ENCODE measurements around the gene FNIP2.

Gene FNIP2

DNA sequence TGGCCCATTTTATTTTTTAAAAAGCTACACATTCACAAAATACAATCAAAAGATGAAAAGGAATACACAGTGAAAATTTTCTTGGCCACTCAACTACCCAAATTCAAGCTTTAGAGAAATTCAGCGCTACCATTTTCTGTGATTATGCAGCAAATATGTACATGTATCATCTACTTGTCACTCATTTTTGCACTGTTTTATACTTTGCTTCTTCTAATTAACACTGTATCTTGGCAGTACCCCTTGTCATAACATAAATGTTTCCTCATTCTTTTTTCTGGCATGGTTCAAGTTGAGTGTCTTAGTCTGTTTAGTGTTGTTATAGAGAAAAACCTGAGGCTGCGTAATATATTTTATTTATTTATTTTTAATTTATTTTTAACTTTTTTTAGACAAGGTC lies 30.0 kb upstream of the FNIP2 start (continued):
- no peak for TF ChIP-seq ZNF555 (tag by site-specific recombination; conservative IDR thresholded peaks at IDR 0.05)

DNA sequence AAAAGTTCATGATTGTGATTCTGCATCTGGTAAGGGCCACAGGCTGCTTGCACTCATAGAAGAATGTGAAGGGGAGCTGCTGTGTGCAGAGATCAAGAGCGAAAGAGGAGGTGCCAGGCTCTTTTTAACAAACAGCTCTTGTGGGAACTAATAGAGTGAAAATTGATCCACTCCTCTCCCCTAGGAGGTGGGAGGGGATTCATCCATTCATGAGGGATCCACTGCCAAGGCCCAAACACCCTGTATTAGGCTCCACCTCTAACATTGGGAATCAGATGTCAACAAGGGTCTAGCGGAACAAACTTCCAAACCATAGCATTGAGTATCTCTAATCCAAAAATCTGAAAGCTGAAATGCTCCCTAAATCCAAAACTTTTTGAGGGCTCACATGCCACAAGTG lies 29.2 kb upstream of the FNIP2 start:
- TF ChIP-seq YY1 (tag by site-specific recombination; IDR thresholded peaks at IDR 0.05) (no peak), SP2 (tag by site-specific recombination; IDR thresholded peaks at IDR 0.05) (no peak), PRDM1 (tag by site-specific recombination; IDR thresholded peaks at IDR 0.05) (no peak), ZNF768 (tag by site-specific recombination; IDR thresholded peaks at IDR 0.05) (no peak), ZNF426 (tag by site-specific recombination; IDR thresholded peaks at IDR 0.05) (no peak), ZBTB11 (tag by site-specific recombination; conservative IDR thresholded peaks at IDR 0.05; ENCODE audit: low read depth) (no peak), ZNF280C (tag by site-specific recombination; IDR thresholded peaks at IDR 0.05) (no peak), ZNF571 (tag by site-specific recombination; IDR thresholded peaks at IDR 0.05) (no peak), KLF8 (tag by site-specific recombination; IDR thresholded peaks at IDR 0.05) (no peak), ZNF529 (tag by site-specific recombination; IDR thresholded peaks at IDR 0.05; ENCODE audit: insufficient replicate concordance) (no peak), REST (tag by site-specific recombination; IDR thresholded peaks at IDR 0.05) (no peak), ZNF785 (tag by site-specific recombination; IDR thresholded peaks at IDR 0.05) (no peak)
- H3K4me1 ChIP-seq (ENCODE audit: control insufficient read depth, insufficient read depth, low read length) = no peaks in the 10 kb centered on the region
- H3K9me3 ChIP-seq (ENCODE audit: control insufficient read depth, insufficient read depth, low read depth, low read length) = no peaks in the 10 kb centered on the region
- no peak overlapping the region for H3K27ac ChIP-seq (ENCODE audit: extremely low read depth, low read depth, low read length)
- H3K4me3 ChIP-seq (ENCODE audit: low read depth, low read length) = no peak overlapping the region
- no peaks in the 10 kb centered on the region for H3K36me3 ChIP-seq (ENCODE audit: control insufficient read depth in 2 of 2, insufficient read depth in 1 of 2, low read length in 2 of 2)
- ChIA-PET POLR2A (no interaction called here), CTCF (interaction anchor here (0.6 kb wide), 1 partner anchor 170 kb away, joined by 3 read pairs; no protein-coding TSS in a partner anchor)

- Histone ChIP-seq H3K4me1 (ENCODE audit: control insufficient read depth, insufficient read depth, low read length) (no peaks in the 10 kb centered on the region), H3K36me3 (ENCODE audit: control insufficient read depth in 2 of 2, insufficient read depth in 1 of 2, low read length in 2 of 2) (no peaks in the 10 kb centered on the region), H3K4me3 (ENCODE audit: low read depth, low read length) (no peak overlapping the region), H3K9me3 (ENCODE audit: control insufficient read depth, insufficient read depth, low read depth, low read length) (no peaks in the 10 kb centered on the region), H3K27ac (ENCODE audit: extremely low read depth, low read depth, low read length) (no peak overlapping the region)
- ChIA-PET CTCF (no interaction called here), POLR2A (no interaction called here)
- no peak for TF ChIP-seq ZNF555 (tag by site-specific recombination; conservative IDR thresholded peaks at IDR 0.05)
- no peak for TF ChIP-seq ZFP3 (tag by site-specific recombination; IDR thresholded peaks at IDR 0.05; ENCODE audit: low read depth)
- no peak for TF ChIP-seq ZSCAN18 (tag by site-specific recombination; IDR thresholded peaks at IDR 0.05)
- TF ChIP-seq ZBTB7A (tag by site-specific recombination; IDR thresholded peaks at IDR 0.05; ENCODE audit: low read depth) = no peak
- no peak for TF ChIP-seq ZNF792 (tag by site-specific recombination; IDR thresholded peaks at IDR 0.05)
- TF ChIP-seq ZNF10 (tag by site-specific recombination; IDR thresholded peaks at IDR 0.05) = no peak
- TF ChIP-seq ZSCAN30 (tag by site-specific recombination; IDR thresholded peaks at IDR 0.05) = no peak
- no peak for TF ChIP-seq ZNF701 (tag by site-specific recombination; IDR thresholded peaks at IDR 0.05)
- TF ChIP-seq ZBTB44 (tag by site-specific recombination; IDR thresholded peaks at IDR 0.05) = no peak
These were observed 27.4 kb upstream of the FNIP2 start for GRCh38 chr4:158741326-158742021.
